GM10248 (cell line): Measurements from ENCODE around the gene CCDC69.

Experiments used
- CTCF ChIA-PET: fragments of 300-600 bp; sonication (Branson Sonifier 250); formaldehyde crosslinking; extraction: SDS; loops from one replicate; lab custom pipeline; 2021; ENCODE audit warnings: antibody characterized with exemption; lab: Yijun Ruan, JAX
- POLR2A ChIA-PET: fragments of 350-650 bp; sonication (Branson Sonifier 250); formaldehyde crosslinking; extraction: SDS; loops from one replicate; lab custom pipeline; 2020; ENCODE audit warnings: antibody characterized with exemption; lab: Yijun Ruan, JAX
- DNase-seq: peaks from one replicate; pipeline ENCODE4 v3.0.0; 2012; ENCODE audit errors: extremely low spot score
- TF ChIP-seq, protein P1 (sequence below): IDR thresholded peaks from 2 replicates; pipeline ENCODE4 v1.5.1; 2012; ENCODE audit warnings: mild to moderate bottlenecking, low read depth; ENCODE audit errors: extremely low read depth, missing control alignments, control extremely low read depth

CCDC69 gene

GRCh38 chr5:151134228-151134627 is 89.7 kb downstream of the CCDC69 start:
- CTCF ChIA-PET: interaction anchor here (1.2 to 13.7 kb wide), 5 partner anchors 8 to 83 kb away, joined by 4 to 221 read pairs (median 18); no protein-coding TSS in a partner anchor
- DNase-seq: no peak
- POLR2A ChIA-PET: interaction anchor here (0.8 to 1.2 kb wide), 2 partner anchors 8 to 78 kb away, joined by 3 read pairs; no protein-coding TSS in a partner anchor
- TF ChIP-seq, protein P1, sequence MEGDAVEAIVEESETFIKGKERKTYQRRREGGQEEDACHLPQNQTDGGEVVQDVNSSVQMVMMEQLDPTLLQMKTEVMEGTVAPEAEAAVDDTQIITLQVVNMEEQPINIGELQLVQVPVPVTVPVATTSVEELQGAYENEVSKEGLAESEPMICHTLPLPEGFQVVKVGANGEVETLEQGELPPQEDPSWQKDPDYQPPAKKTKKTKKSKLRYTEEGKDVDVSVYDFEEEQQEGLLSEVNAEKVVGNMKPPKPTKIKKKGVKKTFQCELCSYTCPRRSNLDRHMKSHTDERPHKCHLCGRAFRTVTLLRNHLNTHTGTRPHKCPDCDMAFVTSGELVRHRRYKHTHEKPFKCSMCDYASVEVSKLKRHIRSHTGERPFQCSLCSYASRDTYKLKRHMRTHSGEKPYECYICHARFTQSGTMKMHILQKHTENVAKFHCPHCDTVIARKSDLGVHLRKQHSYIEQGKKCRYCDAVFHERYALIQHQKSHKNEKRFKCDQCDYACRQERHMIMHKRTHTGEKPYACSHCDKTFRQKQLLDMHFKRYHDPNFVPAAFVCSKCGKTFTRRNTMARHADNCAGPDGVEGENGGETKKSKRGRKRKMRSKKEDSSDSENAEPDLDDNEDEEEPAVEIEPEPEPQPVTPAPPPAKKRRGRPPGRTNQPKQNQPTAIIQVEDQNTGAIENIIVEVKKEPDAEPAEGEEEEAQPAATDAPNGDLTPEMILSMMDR: no peak

- ChIA-PET POLR2A (interaction anchor here (1.2 kb wide), 1 partner anchor 18 kb away, joined by 3 read pairs; no protein-coding TSS in a partner anchor), CTCF (interaction anchor here (0.9 to 13.7 kb wide), 8 partner anchors 7 to 184 kb away, joined by 3 to 304 read pairs (median 10); no protein-coding TSS in a partner anchor)
- TF ChIP-seq, protein P1: no peak
- DNase-seq: no peak
Measured at GRCh38 chr5:151132963-151133362, 90.9 kb downstream of the CCDC69 start.
